PC-9 (cell line): Measurements from ENCODE around the gene RIPPLY3.

ENCODE experiments used
- CTCF ChIP-seq: fragments of 200-600 bp; sonication (generic); conservative IDR thresholded peaks from 2 replicates; pipeline ENCODE4 v1.6.1; 2017; ENCODE audit warnings: mixed run types, antibody characterized with exemption, mild to moderate bottlenecking, moderate library complexity
- EZH2 ChIP-seq: fragments of 200-600 bp; sonication (generic); IDR thresholded peaks from 2 replicates; pipeline ENCODE4 v1.8.0; 2017; ENCODE audit warnings: antibody characterized with exemption, low read depth

- no peak for TF ChIP-seq CTCF
- TF ChIP-seq EZH2: no peak
Observed at GRCh38 chr21:36976228-36976861, 30.2 kb upstream of the RIPPLY3 start.
